CMK (cell line): ENCODE data around the gene C1GALT1.
"Not testable (repeated sequence)": the region's sequence is repeated elsewhere in the genome, so short reads cannot be mapped to it uniquely, and the experiment has no call there.

ENCODE experiments used
- DNase-seq: peaks from one replicate; pipeline ENCODE4 v3.0.0-alpha.2; 2010; ENCODE audit warnings: low read depth

C1GALT1 gene

GRCh38 chr7:7237201-7237977, 55.0 kb downstream of the C1GALT1 start:
- no peak for DNase-seq

DNA sequence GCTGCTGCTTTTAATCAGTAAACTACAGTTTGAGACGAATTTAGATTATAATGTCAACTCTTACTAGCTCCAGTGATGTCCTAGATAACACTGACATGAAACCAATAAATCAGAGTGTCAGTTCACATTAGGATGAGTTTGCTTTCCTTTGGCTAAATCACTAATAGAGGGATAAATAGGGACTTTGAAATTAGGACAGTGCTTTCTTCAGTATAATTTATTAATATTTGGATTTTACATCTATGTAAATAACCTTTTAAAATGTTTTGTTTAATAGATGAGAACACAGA, 55.6 kb downstream of the C1GALT1 start:
- DNase-seq = no peak

GRCh38 chr7:7239346-7239745, 57.0 kb downstream of the C1GALT1 start:
- no peak for DNase-seq

- DNase-seq = no peak
Measured at GRCh38 chr7:7242899-7243298, 60.6 kb downstream of the C1GALT1 start.

GRCh38 chr7:7245233-7245632, 62.9 kb downstream of the C1GALT1 start:
- DNase-seq = not testable (repeated sequence)

GRCh38 chr7:7246223-7246622, 63.9 kb downstream of the C1GALT1 start:
- DNase-seq = no peak

DNA sequence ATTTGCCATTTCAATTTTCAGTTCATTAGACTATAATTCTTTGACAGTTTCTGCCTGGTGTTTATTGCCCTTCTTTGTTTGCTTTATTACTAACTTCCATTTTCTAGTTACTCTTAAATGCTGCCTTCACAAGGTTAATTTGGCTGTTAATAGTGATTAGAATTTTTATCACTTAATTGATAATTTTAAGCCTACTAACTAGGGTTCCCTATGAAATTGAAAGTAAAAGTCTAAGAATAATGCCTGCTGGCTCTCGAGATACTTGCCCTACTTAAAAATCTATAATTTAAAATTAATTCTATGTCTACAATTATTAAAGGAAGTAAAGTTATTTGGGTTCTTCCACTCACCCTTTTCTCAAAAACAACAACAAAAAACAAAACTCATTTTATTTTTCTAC, 65.3 kb downstream of the C1GALT1 start:
- DNase-seq = no peak

DNA sequence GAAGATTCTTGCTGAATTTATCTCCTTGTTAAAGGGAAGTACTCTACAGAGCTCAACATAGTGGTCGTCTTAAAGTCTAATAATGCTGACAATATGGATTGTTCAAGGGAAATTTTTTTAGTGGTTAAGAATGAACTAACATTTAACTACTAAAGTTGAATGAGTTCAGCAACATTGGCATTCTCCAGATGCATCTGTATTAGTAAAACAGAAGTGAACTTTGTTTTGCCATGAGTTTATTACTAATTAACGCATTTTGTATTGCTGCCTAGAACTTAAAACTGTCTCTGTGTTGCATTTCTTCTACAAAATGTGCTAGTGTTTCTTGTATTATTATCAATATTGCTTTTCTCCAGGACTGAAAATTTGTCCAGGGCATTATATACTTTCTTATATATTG, 67.5 kb downstream of the C1GALT1 start:
- no peak for DNase-seq

DNA sequence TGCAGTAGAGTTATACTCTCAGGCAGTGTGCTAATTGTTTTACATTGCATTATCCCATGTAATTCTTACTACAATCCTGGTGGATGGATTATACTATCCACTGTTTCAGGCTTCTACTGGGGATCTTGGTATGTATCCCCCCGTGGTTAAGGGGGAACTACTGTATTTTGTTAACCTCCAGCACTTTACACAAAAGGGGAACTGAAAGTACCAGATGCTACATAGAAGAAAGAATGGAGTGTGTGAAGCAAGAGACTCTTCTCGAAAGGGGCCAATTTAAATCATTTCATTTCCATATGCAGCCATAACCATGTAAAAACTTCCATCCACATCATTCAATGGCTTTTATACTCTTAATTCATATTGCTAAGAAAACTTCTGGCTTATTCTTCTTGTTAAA, 69.4 kb downstream of the C1GALT1 start:
- DNase-seq = no peak

DNA sequence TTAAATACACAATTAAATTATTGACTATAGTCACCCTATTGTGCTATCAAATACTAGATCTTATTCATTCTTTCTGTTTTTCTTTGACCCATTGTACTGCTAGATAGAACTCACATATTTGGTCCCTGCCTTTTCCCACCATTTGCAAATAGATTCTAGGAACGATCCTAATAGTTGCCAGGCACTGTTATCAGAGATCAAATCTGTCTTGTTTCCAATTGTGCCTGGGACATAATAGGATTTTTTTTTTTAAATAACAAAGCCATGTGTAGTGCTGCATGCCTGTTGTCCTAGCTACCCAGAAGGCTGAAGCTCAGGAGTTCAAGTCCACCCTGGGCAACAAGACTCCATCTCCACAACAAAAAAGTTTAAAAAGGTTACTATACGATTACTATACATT, 72.0 kb downstream of the C1GALT1 start:
- DNase-seq = no peak

DNA sequence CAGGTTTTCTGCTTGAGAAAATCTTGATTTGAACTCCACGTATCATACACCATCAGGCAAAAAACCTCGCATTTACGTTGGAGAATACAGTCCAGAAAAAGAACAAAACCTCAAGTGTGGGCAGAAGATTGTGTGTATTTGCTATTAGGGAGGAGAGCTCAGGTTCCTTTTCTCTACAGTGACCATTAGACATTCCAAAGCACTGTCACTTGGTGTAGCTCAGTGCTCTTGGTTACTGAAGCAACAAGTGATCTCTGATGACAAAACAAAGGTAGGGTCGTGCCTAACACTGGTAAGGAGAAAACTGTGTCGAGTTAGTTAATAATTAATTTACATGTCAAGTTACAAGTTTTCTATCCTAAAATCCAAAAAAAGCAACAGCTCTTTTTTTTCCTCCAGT, 72.6 kb downstream of the C1GALT1 start:
- no peak for DNase-seq

DNA sequence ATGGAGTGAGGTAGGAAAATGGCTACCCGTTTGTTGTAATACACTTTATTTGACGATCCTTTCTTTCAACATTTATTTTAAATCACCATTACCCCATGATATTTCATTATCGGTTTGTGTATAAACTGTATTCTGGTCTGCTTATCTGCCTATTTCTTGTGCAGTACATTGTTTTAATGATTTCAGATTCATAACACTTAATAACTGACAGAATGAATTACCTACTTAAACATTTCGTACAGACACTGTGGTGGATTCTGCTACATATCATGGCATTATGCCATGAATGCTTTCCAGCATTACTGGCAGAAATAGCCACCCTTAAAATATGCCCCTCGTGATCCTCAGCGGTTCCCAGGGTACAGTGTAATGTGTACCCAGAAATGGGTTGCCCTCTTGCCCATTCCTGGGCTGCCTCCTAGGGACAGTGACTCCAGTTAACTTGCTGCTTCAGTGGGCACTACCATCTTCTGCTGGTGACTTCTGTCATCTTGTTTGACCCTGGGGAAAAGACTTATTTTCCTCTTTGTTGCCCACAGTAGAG, 74.5 kb downstream of the C1GALT1 start:
- DNase-seq = no peak

GRCh38 chr7:7257899-7258692, 75.8 kb downstream of the C1GALT1 start:
- no peak for DNase-seq

DNA sequence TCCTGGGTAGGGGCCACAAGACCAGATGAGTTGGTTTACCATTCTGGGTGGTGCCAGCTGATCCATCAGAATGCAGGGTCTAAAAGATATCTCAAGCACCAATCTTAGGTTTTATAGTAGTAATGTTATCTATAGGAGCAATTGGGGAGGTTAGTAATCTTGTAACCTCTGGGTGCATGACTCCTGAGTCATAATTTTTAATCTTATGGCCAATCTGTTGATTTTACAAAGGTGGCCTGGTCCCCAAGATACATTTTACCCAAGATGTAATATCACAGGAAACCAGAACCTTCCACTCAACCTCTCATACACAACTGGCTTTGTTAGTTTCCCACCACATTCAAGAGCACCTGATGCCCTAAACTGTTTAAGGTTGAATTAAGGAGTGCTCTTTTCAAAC, 79.5 kb downstream of the C1GALT1 start:
- no peak for DNase-seq

DNA sequence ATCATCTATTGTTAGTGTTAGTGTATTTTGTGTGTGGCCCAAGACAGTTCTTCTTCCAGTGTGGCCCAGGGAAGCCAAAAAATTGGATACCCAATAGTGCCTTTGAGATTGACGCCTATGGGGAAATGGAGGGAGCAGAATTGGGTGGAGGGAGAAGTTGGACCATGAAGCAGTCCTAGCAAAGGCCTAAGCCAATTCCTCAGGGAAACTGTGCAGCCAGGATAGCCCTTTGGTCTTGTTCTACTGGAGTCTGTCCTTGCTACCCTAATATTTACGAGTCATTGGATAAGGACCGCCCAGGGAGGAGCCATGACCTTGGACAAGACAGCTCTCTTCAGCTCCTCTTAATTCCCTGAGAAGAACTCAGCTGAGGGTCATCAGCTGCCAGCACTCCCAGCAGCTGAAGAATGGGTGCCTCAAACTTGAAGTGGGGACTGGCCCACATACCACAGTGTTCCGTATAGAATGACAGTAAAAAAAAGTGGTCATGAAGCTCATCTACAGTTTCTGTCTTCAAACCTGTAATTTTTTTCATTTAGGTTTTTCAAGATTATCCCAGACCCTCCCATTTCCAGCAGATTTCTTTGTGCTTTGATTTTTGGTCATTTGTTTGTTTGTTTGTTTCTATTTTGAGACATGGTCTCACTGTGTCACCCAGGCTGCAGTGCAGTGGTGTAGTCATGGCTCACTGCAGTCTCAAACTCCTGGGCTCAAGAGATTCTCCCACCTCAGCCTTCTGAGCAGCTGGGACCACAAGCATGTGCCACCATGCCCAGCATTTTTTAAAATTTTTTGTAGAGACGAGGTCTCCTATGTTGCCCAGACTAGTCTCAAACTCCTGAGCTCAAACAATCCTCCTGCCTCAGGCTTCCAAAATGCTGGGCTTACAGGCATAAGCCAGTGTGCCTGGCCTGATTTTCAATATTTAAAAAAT, 81.2 kb downstream of the C1GALT1 start:
- no peak for DNase-seq

DNA sequence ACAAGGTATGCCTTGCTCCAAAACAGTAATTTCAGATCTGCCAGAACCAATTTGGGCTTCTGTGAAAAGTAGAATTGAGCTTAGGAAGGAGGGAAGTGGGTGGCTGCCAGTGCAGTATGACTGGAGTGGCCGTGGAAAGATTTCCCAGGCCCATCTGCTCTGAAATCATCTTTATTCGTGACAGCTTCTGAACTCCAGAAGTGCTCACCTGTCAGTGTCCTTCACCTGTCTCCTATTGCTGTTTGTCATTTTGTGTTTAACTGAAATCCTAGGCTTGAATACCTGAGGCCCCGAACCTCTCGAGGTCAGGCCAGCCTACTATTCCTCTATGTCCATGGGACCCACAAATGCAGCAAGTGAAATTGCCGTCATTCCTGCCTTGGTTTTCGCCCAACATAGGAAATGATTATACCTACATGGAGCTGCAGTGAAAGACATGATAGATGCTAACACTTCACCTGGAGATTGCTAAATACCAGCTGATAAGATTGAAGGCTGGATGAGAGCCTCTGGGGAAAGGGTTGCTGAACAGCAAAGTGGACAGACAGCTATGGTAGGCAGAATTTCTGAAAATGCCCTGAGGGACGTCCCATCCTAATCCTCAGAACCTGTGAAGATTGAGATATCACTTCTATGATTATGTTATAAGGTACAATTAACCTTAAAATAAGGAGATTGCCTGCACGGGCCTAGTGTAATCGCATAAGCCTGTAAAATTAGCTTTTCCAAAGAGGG, 82.1 kb downstream of the C1GALT1 start:
- DNase-seq = no peak

- DNase-seq = no peak
Measured at GRCh38 chr7:7265081-7266075, 83.0 kb downstream of the C1GALT1 start.

- DNase-seq = no peak
Measured at GRCh38 chr7:7266257-7266881, 84.0 kb downstream of the C1GALT1 start.

DNA sequence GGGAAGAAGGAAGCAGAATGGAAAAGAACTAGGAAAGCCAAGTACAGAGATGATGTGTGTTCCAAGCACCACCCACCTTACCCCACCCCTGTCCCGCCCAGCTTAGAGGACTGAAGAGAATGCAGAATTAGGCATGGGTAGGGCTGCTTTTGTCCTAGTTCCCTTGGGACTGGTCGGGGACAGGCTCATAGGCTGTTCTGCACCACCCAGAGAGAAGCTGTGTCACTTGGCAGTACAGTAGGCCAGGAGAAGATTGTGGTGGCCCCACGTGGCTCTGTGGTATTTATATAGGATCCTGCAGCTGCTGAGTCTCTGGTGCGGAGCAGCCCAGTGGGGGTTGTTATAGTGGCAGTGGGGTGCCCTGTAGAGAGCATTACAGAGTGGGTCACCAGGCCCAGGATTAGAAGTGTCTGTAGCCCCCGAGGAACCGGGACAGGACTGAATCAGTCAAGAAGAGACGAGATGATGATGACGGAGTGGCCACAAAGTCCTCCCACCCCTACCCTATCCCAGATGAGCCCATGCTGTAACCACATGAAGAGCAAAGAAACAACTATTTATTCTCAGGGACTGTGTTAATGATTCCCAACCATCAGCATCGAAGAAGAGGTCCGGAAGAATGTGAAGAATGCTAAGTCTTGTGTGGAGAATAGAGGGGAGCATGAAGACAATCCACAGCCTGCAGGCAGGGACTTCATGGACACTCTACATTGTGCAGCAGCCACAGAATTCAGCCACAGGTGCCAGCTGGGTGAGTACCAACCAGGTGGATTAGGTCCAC, 88.9 kb downstream of the C1GALT1 start:
- no peak for DNase-seq
